GM19452 (cell line): ENCODE results near the gene GPR55.
A peak's percentile ranks its signal among the peaks of the same experiment; 100 is the strongest.

ENCODE experiments used
- ATAC-seq: cut with Tn5 transposase; IDR thresholded peaks from one replicate; pipeline ENCODE4 v1.9.1; 2021; ENCODE audit not compliant: unreplicated experiment

Gene GPR55

GRCh38 chr2:230869914-230870543 is 55.0 kb downstream of the GPR55 start:
- no peak for ATAC-seq

DNA sequence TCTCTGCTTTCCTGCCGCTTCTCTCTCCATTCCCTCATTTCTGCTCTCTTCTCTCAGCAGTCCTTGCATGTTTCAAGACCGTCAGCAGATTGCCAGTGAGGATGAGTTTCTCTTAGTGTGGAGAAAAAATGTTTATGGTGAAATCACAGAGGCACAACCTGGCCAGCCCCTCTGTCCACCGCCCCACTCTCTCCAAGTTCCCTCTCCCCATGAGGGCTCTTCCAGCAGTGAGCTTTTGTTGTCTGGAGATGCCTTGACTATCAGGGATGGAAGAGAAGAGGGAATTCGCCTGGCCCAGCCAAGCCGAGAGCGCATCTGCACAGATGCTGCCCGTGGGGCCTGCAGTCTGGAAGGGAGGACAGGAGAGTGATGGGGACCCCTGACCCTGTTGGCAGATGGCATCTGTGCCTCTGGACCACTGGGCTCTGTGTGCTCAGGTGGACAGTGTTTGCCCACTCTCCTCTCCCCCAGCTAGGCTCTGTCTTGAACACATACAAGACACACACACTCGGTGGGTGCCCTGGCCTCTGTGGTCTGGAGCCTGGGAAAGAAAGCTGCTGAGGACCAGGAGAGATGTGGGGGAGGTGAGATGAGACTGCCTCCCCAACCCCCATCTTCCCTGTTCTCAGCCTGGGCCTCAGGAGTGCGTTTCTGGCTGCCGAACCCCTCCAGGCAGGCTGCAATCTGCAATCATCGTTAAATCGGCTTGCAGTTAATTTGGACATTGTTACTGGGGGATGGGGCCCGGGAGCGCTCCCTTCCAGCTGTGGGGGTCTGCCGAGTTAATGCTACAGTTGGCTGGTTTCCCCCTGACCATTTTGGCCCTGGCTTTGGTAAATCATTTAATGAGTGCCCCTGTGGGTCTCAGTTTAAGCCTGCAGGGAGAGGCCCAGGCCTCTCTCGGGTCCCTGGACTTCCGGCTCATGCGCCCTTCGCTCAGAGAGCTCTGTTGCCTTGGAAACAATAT is 55.8 kb downstream of the GPR55 start:
- no peak for ATAC-seq

- ATAC-seq = no peak
Measured at GRCh38 chr2:230868161-230868946, 56.7 kb downstream of the GPR55 start.

DNA sequence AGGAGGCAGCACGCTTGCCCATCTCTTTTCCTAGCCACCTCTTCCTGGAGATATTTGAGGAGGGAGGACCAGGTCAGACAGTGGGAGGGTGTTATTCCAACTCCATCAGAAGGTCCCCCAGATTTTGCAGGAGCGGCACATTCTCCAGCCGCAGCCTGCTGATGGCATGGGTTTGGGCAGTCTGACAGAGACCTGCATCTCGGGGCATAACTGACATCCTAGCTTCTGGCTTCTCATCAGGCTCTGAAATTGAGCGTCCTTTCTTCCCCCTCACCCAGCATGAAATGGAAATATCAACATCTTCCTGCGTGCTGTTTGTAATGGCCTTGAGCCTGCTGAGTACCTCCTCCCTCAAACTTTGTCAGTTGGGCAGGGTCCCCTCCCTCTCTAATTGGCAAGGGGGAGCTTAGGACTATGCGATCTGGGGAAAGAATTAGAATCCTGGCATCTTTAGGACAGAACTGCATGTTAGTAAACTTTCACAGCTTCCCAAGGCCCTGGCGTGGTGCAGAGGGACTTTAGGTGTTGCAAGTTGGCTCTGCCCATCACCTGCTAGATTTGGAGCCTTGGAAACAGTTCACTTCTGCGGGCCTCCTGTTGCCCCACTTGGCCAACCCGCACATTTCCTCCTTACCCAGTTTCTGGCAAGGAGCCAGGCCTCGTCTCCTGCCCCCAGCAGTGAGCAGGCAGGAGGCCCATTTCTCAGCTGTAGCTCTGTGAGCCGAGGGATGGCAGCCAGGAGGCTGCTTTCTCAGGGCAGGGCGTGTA is 58.1 kb downstream of the GPR55 start:
- ATAC-seq = no peak

- no peak for ATAC-seq
Measured at GRCh38 chr2:230865766-230866755, 59.0 kb downstream of the GPR55 start.

GRCh38 chr2:230865307-230865765 is 59.7 kb downstream of the GPR55 start:
- ATAC-seq = no peak

GRCh38 chr2:230864605-230865306 is 60.3 kb downstream of the GPR55 start, which contains the start of gene ITM2C:
Gene ITM2C (plus strand): TSS chr2:230864942. CDS start chr2:230865026, 84 bp downstream.
- peak; percentile 54 for ATAC-seq

GRCh38 chr2:230864122-230864604 is 60.9 kb downstream of the GPR55 start:
- ATAC-seq = no peak

- no peak for ATAC-seq
Measured at GRCh38 chr2:230863442-230864121, 61.5 kb downstream of the GPR55 start.

- no peak for ATAC-seq
Measured at GRCh38 chr2:230863031-230863430, 62.0 kb downstream of the GPR55 start.

DNA sequence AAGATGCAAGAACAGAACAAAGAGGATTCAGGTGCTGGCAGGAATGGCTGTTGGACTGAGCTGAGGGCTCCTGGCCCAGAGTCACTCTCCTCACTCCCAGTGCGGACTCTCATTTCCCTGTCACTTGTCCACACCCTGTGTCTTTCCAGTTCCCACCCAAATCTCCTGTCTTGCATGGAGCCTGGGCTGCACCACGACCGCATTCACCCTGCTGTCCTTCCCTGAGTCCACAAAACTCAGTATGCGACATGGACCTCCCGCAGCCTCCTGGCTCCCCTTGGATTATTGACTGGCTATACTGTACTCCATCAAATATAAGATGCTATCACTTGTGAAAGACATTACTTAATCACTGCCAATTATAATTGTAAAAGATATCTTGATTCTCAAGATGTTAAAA is 62.8 kb downstream of the GPR55 start:
- ATAC-seq = no peak

- no peak for ATAC-seq
Measured at GRCh38 chr2:230861552-230862255, 63.3 kb downstream of the GPR55 start.
